Transverse colon (tissue), 4 donors: Measurements from ENCODE around the gene TP53I11.

Experiments
- CTCF ChIP-seq, 5 experiments: fragments of 200-600 bp in 3 of 5; fragments of 450-650 bp in 2 of 5; sonication (generic) in 3 of 5; IDR thresholded peaks; 1 replicate in 2 of 5; 2 replicates in 3 of 5; pipeline ENCODE4 v1.5.1; 2016 to 2017; ENCODE audit warnings: antibody characterized with exemption in 5 of 5, inconsistent platforms in 3 of 5, mild to moderate bottlenecking in 2 of 5, moderate library complexity in 1 of 5
- EP300 ChIP-seq: sonication (generic); formaldehyde crosslinking; IDR thresholded peaks from one replicate; pipeline ENCODE4 v1.6.1; 2017; ENCODE audit warnings: antibody characterized with exemption, low read depth
- POLR2A ChIP-seq: fragments of 450-650 bp; IDR thresholded peaks from one replicate; pipeline ENCODE4 v1.6.1; 2016; ENCODE audit warnings: antibody characterized with exemption, mild to moderate bottlenecking, moderate library complexity
- POLR2AphosphoS5 ChIP-seq, 3 donors: sonication (generic); formaldehyde crosslinking; IDR thresholded peaks; one replicate each; pipeline ENCODE4 v1.6.1; 2016; ENCODE audit warnings: antibody characterized with exemption in 3 of 3

GRCh38 chr11:44977493-44977984 is 26.9 kb upstream of the TP53I11 start:
- TF ChIP-seq CTCF (IDR thresholded peaks at IDR 0.05): peak in 2 of 5 experiments; percentile 6 to 26
- no peak for TF ChIP-seq EP300
- TF ChIP-seq POLR2AphosphoS5 (IDR thresholded peaks at IDR 0.05): no peak
- TF ChIP-seq POLR2A: no peak
